Brain microvascular endothelial cell (primary cell): ENCODE measurements around the gene CRYBA1.

Experiments
- DNase-seq: peaks from one replicate; pipeline ENCODE4 v3.0.0-alpha.2; 2020
- H3K27ac ChIP-seq: fragments of 250-450 bp; sonication (Bioruptor Pico); 2 replicates; pipeline ENCODE4 v1.5.1; 2020; ENCODE audit warnings: mild to moderate bottlenecking, moderate library complexity
- H3K27me3 ChIP-seq: fragments of 250-450 bp; sonication (Bioruptor Pico); replicated peaks from 2 replicates; pipeline ENCODE4 v1.5.1; 2020; ENCODE audit warnings: mild to moderate bottlenecking
- H3K36me3 ChIP-seq: fragments of 250-450 bp; sonication (Bioruptor Pico); replicated peaks from 2 replicates; pipeline ENCODE4 v1.5.1; 2020; ENCODE audit warnings: mild to moderate bottlenecking
- H3K4me3 ChIP-seq: 2 replicates; pipeline ENCODE4 v1.5.1; 2011; ENCODE audit warnings: low read depth, mild to moderate bottlenecking, control low read depth, low read length, moderate library complexity
- in situ Hi-C: cut with HindIII; loops from 2 replicates; pipeline ENCODE4 v1.10.0; 2017; ENCODE audit warnings: low sequenced_read_pairs, low pct_ligation_motif_present
- TF ChIP-seq, protein P1 (sequence below): IDR thresholded peaks from 2 replicates; pipeline ENCODE4 v1.5.1; 2011; ENCODE audit warnings: low read depth, mild to moderate bottlenecking, moderate library complexity, low read length, control low read depth, inconsistent platforms; ENCODE audit errors: missing control alignments

CRYBA1 gene

DNA sequence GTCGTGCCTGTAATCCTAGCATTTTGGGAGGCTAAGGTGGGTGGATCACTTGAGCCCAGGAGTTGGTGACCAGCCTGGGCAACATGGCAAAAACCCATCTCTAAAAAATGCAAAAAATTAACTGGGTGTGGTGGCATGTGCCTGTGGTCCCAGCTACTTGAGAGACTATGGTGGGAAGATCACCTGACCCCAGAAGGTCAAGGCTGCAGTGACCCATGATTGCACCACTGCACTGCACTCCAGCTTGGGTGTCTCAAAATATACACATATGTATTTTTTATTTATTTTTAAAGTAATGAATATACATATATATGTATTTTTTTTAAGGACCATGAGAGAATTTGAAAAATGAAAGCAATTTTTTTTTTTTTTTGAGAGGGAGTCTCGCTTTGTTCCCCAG lies 52.4 kb downstream of the CRYBA1 start:
- no peak for DNase-seq
- Histone ChIP-seq H3K4me3 (no peak overlapping the region), H3K27ac (no peak overlapping the region), H3K36me3 (no peaks in the 10 kb centered on the region), H3K27me3 (no peaks in the 10 kb centered on the region)
- TF ChIP-seq, protein P1, sequence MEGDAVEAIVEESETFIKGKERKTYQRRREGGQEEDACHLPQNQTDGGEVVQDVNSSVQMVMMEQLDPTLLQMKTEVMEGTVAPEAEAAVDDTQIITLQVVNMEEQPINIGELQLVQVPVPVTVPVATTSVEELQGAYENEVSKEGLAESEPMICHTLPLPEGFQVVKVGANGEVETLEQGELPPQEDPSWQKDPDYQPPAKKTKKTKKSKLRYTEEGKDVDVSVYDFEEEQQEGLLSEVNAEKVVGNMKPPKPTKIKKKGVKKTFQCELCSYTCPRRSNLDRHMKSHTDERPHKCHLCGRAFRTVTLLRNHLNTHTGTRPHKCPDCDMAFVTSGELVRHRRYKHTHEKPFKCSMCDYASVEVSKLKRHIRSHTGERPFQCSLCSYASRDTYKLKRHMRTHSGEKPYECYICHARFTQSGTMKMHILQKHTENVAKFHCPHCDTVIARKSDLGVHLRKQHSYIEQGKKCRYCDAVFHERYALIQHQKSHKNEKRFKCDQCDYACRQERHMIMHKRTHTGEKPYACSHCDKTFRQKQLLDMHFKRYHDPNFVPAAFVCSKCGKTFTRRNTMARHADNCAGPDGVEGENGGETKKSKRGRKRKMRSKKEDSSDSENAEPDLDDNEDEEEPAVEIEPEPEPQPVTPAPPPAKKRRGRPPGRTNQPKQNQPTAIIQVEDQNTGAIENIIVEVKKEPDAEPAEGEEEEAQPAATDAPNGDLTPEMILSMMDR, result no peak
- in situ Hi-C loops, result no loop called here

DNA sequence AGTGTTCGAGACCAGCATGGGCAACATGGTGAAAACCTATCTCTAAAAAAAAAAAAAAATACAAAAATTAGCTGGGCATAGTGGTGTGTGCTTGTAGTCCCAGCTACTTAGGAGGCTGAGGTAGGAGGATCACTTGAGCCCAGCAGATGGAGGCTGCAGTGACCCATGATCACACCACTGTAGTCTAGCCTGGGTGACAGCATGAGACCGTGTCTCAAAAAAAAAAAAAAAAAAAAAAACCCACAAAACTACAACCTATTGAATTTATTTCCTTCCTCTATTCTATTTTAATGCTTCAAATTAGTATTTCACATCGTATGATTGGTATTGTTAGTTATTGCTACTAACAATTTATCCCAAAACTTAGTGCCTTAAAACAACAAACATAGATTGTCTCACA lies 56.7 kb downstream of the CRYBA1 start:
- no peak overlapping the region for H3K27ac ChIP-seq
- in situ Hi-C loops, result no loop called here

More for the DNA sequence above, 56.7 kb downstream of the CRYBA1 start:
- Histone ChIP-seq H3K27me3 (no peaks in the 10 kb centered on the region), H3K4me3 (no peak overlapping the region), H3K36me3 (no peaks in the 10 kb centered on the region)
- DNase-seq, result no peak
- TF ChIP-seq, protein P1, result no peak
